Loucy (cell line): Measurements from ENCODE around the gene CELF2.

Experiments
- H2AFZ ChIP-seq: fragments of 200-600 bp; sonication (generic); 2 replicates; pipeline ENCODE4 v1.6.0; 2016; ENCODE audit warnings: antibody characterized with exemption, mild to moderate bottlenecking, low read length, moderate library complexity
- H3F3A ChIP-seq: fragments of 200-600 bp; 2 replicates; pipeline ENCODE4 v1.6.0; 2016; ENCODE audit warnings: antibody characterized with exemption, low read depth, mild to moderate bottlenecking
- H3K27me3 ChIP-seq: fragments of 200-600 bp; sonication (generic); 2 replicates; pipeline ENCODE4 v1.6.1; 2014; ENCODE audit warnings: low read length, mild to moderate bottlenecking; ENCODE audit not compliant: insufficient read depth, poor library complexity, severe bottlenecking
- H3K36me3 ChIP-seq: fragments of 200-600 bp; sonication (generic); 2 replicates; pipeline ENCODE4 v1.6.1; 2016; ENCODE audit warnings: low read length; ENCODE audit not compliant: insufficient read depth
- H3K4me1 ChIP-seq: fragments of 200-600 bp; sonication (generic); 2 replicates; pipeline ENCODE4 v1.5.1; 2014; ENCODE audit warnings: low read length, mild to moderate bottlenecking; ENCODE audit not compliant: insufficient read depth, poor library complexity, severe bottlenecking
- H3K4me2 ChIP-seq: fragments of 200-600 bp; sonication (generic); 2 replicates; pipeline ENCODE4 v1.6.0; 2014; ENCODE audit warnings: antibody characterized with exemption, low read length, low read depth, mild to moderate bottlenecking; ENCODE audit not compliant: poor library complexity, severe bottlenecking
- H3K4me3 ChIP-seq: fragments of 200-600 bp; sonication (generic); 2 replicates; pipeline ENCODE4 v1.5.1; 2014; ENCODE audit warnings: low read length, mild to moderate bottlenecking, mixed read lengths; ENCODE audit not compliant: poor library complexity, severe bottlenecking
- H3K79me2 ChIP-seq: fragments of 200-600 bp; sonication (generic); 2 replicates; pipeline ENCODE4 v1.6.1; 2014; ENCODE audit warnings: low read length; ENCODE audit not compliant: insufficient read depth
- H3K9ac ChIP-seq: fragments of 200-600 bp; sonication (generic); 2 replicates; pipeline ENCODE4 v1.6.0; 2014; ENCODE audit warnings: mild to moderate bottlenecking, low read depth, low read length, moderate library complexity; ENCODE audit not compliant: poor library complexity, severe bottlenecking
- H3K9me2 ChIP-seq: fragments of 200-600 bp; sonication (generic); replicated peaks from 2 replicates; pipeline ENCODE4 v1.6.1; 2016; ENCODE audit warnings: low read depth, low read length, mixed read lengths
- H3K9me3 ChIP-seq: fragments of 200-600 bp; sonication (generic); 2 replicates; pipeline ENCODE4 v1.6.1; 2014; ENCODE audit warnings: mild to moderate bottlenecking, antibody characterized with exemption, low read length, low read depth; ENCODE audit not compliant: insufficient read depth
- H4K20me1 ChIP-seq: fragments of 200-600 bp; sonication (generic); 2 replicates; pipeline ENCODE4 v1.6.0; 2014; ENCODE audit warnings: antibody characterized with exemption, low read length, mild to moderate bottlenecking; ENCODE audit not compliant: insufficient read depth, poor library complexity, severe bottlenecking
- CTCF ChIP-seq: fragments of 200-600 bp; sonication (generic); conservative IDR thresholded peaks from 2 replicates; pipeline ENCODE4 v1.5.1; 2014; ENCODE audit warnings: mild to moderate bottlenecking, antibody characterized with exemption, low read length
- EZH2phosphoT487 ChIP-seq: fragments of 200-600 bp; IDR thresholded peaks from 2 replicates; pipeline ENCODE4 v1.6.1; 2018; ENCODE audit warnings: antibody characterized with exemption, mild to moderate bottlenecking, moderate library complexity, borderline replicate concordance

Gene CELF2

GRCh38 chr10:11007476-11008020, 10.1 kb upstream of the CELF2 start:
- H3K4me2 ChIP-seq: no peak overlapping the region
- no peak overlapping the region for H2AFZ ChIP-seq
- H3K9me2 ChIP-seq: no peaks in the 10 kb centered on the region
- no peak for TF ChIP-seq EZH2phosphoT487
- TF ChIP-seq CTCF: no peak
- H3K4me1 ChIP-seq: no peaks in the 10 kb centered on the region
- no peaks in the 10 kb centered on the region for H3K36me3 ChIP-seq
- no peaks in the 10 kb centered on the region for H3K9me3 ChIP-seq
- no peaks in the 10 kb centered on the region for H3F3A ChIP-seq
- H3K4me3 ChIP-seq: no peak overlapping the region
- H4K20me1 ChIP-seq: no peaks in the 10 kb centered on the region
- no peaks in the 10 kb centered on the region for H3K79me2 ChIP-seq
- no peaks in the 10 kb centered on the region for H3K27me3 ChIP-seq
- no peak overlapping the region for H3K9ac ChIP-seq

GRCh38 chr10:11009471-11010308, 8.0 kb upstream of the CELF2 start:
- no peaks in the 10 kb centered on the region for H3K27me3 ChIP-seq
- no peak for TF ChIP-seq EZH2phosphoT487
- TF ChIP-seq CTCF: no peak
- no peak overlapping the region for H3K4me2 ChIP-seq

GRCh38 chr10:11010582-11010981, 7.1 kb upstream of the CELF2 start:
- Histone ChIP-seq H3K9ac (no peak overlapping the region), H4K20me1 (no peaks in the 10 kb centered on the region), H3K9me2 (no peaks in the 10 kb centered on the region), H2AFZ (no peak overlapping the region), H3K79me2 (no peaks in the 10 kb centered on the region), H3K4me3 (no peak overlapping the region), H3F3A (no peaks in the 10 kb centered on the region), H3K36me3 (no peaks in the 10 kb centered on the region), H3K9me3 (no peaks in the 10 kb centered on the region), H3K4me1 (no peaks in the 10 kb centered on the region), H3K4me2 (no peak overlapping the region), H3K27me3 (no peaks in the 10 kb centered on the region)
- TF ChIP-seq EZH2phosphoT487 (no peak), CTCF (no peak)

More at GRCh38 chr10:11009471-11010308, 8.0 kb upstream of the CELF2 start:
- Histone ChIP-seq H3K4me1 (no peaks in the 10 kb centered on the region), H3K9ac (no peak overlapping the region), H4K20me1 (no peaks in the 10 kb centered on the region), H3K36me3 (no peaks in the 10 kb centered on the region), H3F3A (no peaks in the 10 kb centered on the region), H2AFZ (no peak overlapping the region), H3K9me3 (no peaks in the 10 kb centered on the region), H3K9me2 (no peaks in the 10 kb centered on the region), H3K79me2 (no peaks in the 10 kb centered on the region), H3K4me3 (no peak overlapping the region)
